Measurements from ENCODE around the gene TLK1. TPM values are rescaled to one million over a fixed set of nuclear protein-coding genes. Genes with fewer than 3 reads are reported as not detected.
"Not testable (repeated sequence)": the region's sequence is repeated elsewhere in the genome, so short reads cannot be mapped to it uniquely, and the experiment has no call there.

TLK1 gene
- total RNA-seq, 4 donors from 2014 or later = 7.7 to 14.2 (median 10.0) TPM

DNA sequence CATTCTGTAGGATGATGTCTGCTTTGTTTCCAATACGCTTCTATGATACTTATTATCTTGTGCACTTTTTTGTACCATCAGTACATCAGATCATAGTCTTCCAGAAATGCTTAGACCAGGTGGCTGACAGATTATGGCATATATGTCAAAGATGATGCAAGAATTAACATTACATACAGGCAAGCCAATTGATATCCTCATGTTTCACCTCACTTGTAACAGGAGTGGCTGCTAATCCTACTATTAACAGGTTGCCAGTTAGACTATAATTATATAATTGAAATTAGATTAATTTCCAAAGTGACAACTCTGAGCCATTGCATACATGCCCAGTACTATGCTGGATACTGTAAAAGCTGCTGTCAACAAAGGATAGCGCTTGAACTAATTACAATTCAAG is 77.2 kb downstream of the TLK1 start:
- TF ChIP-seq, protein P1, sequence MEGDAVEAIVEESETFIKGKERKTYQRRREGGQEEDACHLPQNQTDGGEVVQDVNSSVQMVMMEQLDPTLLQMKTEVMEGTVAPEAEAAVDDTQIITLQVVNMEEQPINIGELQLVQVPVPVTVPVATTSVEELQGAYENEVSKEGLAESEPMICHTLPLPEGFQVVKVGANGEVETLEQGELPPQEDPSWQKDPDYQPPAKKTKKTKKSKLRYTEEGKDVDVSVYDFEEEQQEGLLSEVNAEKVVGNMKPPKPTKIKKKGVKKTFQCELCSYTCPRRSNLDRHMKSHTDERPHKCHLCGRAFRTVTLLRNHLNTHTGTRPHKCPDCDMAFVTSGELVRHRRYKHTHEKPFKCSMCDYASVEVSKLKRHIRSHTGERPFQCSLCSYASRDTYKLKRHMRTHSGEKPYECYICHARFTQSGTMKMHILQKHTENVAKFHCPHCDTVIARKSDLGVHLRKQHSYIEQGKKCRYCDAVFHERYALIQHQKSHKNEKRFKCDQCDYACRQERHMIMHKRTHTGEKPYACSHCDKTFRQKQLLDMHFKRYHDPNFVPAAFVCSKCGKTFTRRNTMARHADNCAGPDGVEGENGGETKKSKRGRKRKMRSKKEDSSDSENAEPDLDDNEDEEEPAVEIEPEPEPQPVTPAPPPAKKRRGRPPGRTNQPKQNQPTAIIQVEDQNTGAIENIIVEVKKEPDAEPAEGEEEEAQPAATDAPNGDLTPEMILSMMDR (IDR thresholded peaks at IDR 0.05 in 4 of 5, conservative IDR thresholded peaks at IDR 0.05 in 1 of 5) = no peak
- no peak for TF ChIP-seq POLR2A (IDR thresholded peaks at IDR 0.05)
- H3K9me3 ChIP-seq = no peaks in the 10 kb centered on the region
- H3K27ac ChIP-seq = no peak overlapping the region
- H3K27me3 ChIP-seq = no peaks in the 10 kb centered on the region
- H3K4me1 ChIP-seq = peaks cover 5 to 16% of the 10 kb centered on the region in 2 donors
- H3K4me3 ChIP-seq = no peak overlapping the region
- intact Hi-C loops (cut with DNase I; ENCODE audit: low total_unique reads) = no loop called here
- DNase-seq (no peak), ATAC-seq (no peak)
- H3K36me3 ChIP-seq = no peaks in the 10 kb centered on the region
- in situ Hi-C loops (cut with MboI; ENCODE audit: low sequenced_read_pairs in 4 of 4) = no loop called here

DNA sequence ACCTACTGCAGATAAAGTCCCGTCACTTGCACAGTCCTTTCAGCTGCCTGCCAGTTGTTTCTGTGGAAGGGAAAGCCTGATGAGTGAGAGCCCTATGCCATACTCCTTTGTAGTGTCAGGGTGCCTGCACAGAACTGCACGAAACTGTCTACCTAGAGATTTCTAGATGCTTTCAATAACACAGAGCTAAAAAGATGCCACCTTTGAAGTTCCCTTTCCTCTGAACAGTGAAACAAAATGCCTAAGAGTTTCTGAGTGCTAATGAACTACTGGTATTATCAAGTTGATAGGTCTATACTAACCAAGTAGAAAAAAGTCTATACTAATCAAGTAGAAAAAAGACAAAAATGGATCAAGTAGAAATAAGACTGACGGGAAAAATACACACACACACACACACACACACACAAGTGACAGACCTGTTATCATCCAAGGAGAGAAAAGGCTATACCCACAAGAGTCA is 79.0 kb downstream of the TLK1 start:
- no peaks in the 10 kb centered on the region for H3K9me3 ChIP-seq
- in situ Hi-C loops (cut with MboI; ENCODE audit: low sequenced_read_pairs in 4 of 4) = no loop called here
- H3K27me3 ChIP-seq = no peaks in the 10 kb centered on the region
- TF ChIP-seq, protein P1 (IDR thresholded peaks at IDR 0.05 in 4 of 5, conservative IDR thresholded peaks at IDR 0.05 in 1 of 5) = no peak
- no peak for TF ChIP-seq POLR2A (IDR thresholded peaks at IDR 0.05)
- intact Hi-C loops (cut with DNase I; ENCODE audit: low total_unique reads) = no loop called here
- DNase-seq (no peak), ATAC-seq (no peak)
- no peak overlapping the region for H3K4me3 ChIP-seq
- no peaks in the 10 kb centered on the region for H3K36me3 ChIP-seq
- H3K27ac ChIP-seq = no peak overlapping the region
- H3K4me1 ChIP-seq = peaks cover 5 to 16% of the 10 kb centered on the region in 2 donors

DNA sequence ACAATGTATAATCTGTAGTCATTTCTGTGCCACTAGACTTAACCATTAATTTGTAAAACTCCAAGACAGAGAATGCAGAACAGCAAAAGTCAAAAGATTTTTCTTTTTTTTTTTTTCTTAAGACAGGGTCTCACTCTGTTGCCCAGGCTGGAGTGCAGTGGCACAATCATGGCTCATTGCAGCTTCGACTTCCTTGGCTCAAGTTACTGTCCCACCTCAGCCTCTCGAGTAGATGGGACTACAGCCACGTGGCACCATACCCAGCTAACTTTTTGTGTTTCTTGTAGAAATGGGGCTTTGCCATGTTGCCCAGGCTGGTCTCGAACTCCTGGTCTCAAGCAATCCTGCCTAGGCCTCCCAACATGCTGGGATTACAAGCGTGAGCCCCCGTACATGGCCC is 80.1 kb downstream of the TLK1 start:
- intact Hi-C loops (cut with DNase I; ENCODE audit: low total_unique reads) (no loop called here), in situ Hi-C loops (cut with MboI; ENCODE audit: low sequenced_read_pairs in 4 of 4) (no loop called here)
- H3K4me3 ChIP-seq = no peak overlapping the region
- no peaks in the 10 kb centered on the region for H3K36me3 ChIP-seq
- DNase-seq = no peak
- no peaks in the 10 kb centered on the region for H3K9me3 ChIP-seq
- no peak for ATAC-seq
- H3K4me1 ChIP-seq = peaks cover 5 to 16% of the 10 kb centered on the region in 2 donors
- no peak for TF ChIP-seq POLR2A (IDR thresholded peaks at IDR 0.05)
- TF ChIP-seq, protein P1 (IDR thresholded peaks at IDR 0.05 in 4 of 5, conservative IDR thresholded peaks at IDR 0.05 in 1 of 5) = no peak
- no peak overlapping the region for H3K27ac ChIP-seq
- no peaks in the 10 kb centered on the region for H3K27me3 ChIP-seq

DNA sequence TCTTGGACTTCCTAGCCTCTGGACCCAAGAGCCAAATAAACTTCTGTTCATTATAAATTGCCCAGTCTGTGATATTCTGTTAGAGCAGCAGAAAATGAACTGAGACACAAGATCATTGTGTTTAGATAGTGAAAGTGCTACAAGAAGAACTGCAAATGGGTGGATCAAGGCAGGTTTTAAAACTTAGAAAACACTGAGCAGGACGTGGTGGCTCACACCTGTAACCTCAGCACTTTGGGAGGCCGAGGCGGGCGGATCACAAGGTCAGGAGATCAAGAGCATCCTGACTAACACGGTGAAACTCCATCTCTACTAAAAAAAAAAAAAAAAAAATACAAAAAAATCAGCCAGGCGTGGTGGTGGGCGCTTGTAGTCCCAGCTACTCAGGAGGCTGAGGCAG is 84.3 kb downstream of the TLK1 start:
- H3K27me3 ChIP-seq; H3K27ac ChIP-seq; H3K9me3 ChIP-seq; DNase-seq; H3K4me3 ChIP-seq; in situ Hi-C loops (cut with MboI; ENCODE audit: low sequenced_read_pairs in 4 of 4); intact Hi-C loops (cut with DNase I; ENCODE audit: low total_unique reads); H3K4me1 ChIP-seq; H3K36me3 ChIP-seq; ATAC-seq: not testable (repeated sequence)

DNA sequence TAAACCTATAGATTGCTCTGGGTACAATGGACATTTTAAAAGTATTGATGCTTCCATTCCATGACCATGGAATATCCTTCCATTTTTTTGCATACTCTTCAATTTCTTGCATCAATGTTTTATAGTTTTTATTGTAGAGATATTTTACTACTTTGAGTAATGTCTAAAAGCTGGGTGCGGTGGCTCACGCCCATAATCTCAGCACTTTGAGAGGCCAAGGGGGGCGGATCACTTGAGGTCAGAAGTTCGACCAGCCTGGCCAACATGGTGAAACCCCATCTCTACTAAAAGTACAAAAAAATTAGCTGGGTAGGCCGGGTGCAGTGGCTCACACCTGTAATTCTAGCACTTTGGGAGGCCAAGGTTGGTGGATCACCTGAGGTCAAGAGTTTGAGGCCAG is 88.5 kb downstream of the TLK1 start:
- in situ Hi-C loops (cut with MboI; ENCODE audit: low sequenced_read_pairs in 4 of 4) = no loop called here
- intact Hi-C loops (cut with DNase I; ENCODE audit: low total_unique reads) = no loop called here
- H3K4me3 ChIP-seq = no peak overlapping the region

More for the DNA sequence above, 88.5 kb downstream of the TLK1 start:
- no peak for ATAC-seq
- DNase-seq = no peak
- Histone ChIP-seq H3K9me3 (no peaks in the 10 kb centered on the region), H3K27me3 (no peaks in the 10 kb centered on the region), H3K4me1 (no peaks in the 10 kb centered on the region), H3K27ac (no peak overlapping the region), H3K36me3 (no peaks in the 10 kb centered on the region)
- no peak for TF ChIP-seq POLR2A (IDR thresholded peaks at IDR 0.05)
- TF ChIP-seq, protein P1 (IDR thresholded peaks at IDR 0.05 in 4 of 5, conservative IDR thresholded peaks at IDR 0.05 in 1 of 5) = no peak
